HEK293T (cell line): ENCODE measurements around the gene UNC5CL.

Source experiments
- CTCF ChIA-PET: fragments of 350-600 bp; formaldehyde crosslinking; extraction: SDS; loops from one replicate; lab custom pipeline; 2021; ENCODE audit warnings: antibody characterized with exemption, inconsistent platforms; lab: Yijun Ruan, JAX
- POLR2A ChIA-PET: fragments of 350-600 bp; formaldehyde crosslinking; extraction: SDS; loops from one replicate; lab custom pipeline; 2020; ENCODE audit warnings: antibody characterized with exemption, inconsistent platforms; lab: Yijun Ruan, JAX
- DNase-seq: peaks from one replicate; pipeline ENCODE4 v3.0.0; 2012; ENCODE audit warnings: mixed read lengths; ENCODE audit errors: extremely low spot score
- ARNT ChIP-seq: fragments of 450-650 bp; IDR thresholded peaks from 2 replicates; pipeline ENCODE4 v1.6.1; 2017; ENCODE audit warnings: mild to moderate bottlenecking
- BHLHE40 ChIP-seq: fragments of 450-650 bp; IDR thresholded peaks from 2 replicates; pipeline ENCODE4 v1.6.1; 2016; ENCODE audit warnings: mild to moderate bottlenecking, moderate library complexity, borderline replicate concordance
- CTBP1 ChIP-seq: fragments of 450-650 bp; IDR thresholded peaks from 2 replicates; pipeline ENCODE4 v1.6.1; 2016; ENCODE audit warnings: borderline replicate concordance
- ELF4 ChIP-seq: fragments of 450-650 bp; IDR thresholded peaks from 2 replicates; pipeline ENCODE4 v1.6.1; 2017; ENCODE audit warnings: antibody characterized with exemption
- FOXA1 ChIP-seq: fragments of 450-650 bp; IDR thresholded peaks from 2 replicates; pipeline ENCODE4 v1.6.1; 2016; ENCODE audit warnings: mild to moderate bottlenecking
- FOXK2 ChIP-seq: fragments of 450-650 bp; IDR thresholded peaks from 2 replicates; pipeline ENCODE4 v1.6.1; 2016; ENCODE audit warnings: mild to moderate bottlenecking
- FOXM1 ChIP-seq: fragments of 450-650 bp; IDR thresholded peaks from 2 replicates; pipeline ENCODE4 v1.6.1; 2017; ENCODE audit warnings: mild to moderate bottlenecking, borderline replicate concordance
- HDGF ChIP-seq: fragments of 450-650 bp; IDR thresholded peaks from 2 replicates; pipeline ENCODE4 v1.6.1; 2017; ENCODE audit warnings: antibody characterized with exemption, borderline replicate concordance
- L3MBTL2 ChIP-seq: fragments of 450-650 bp; conservative IDR thresholded peaks from 2 replicates; pipeline ENCODE4 v1.6.1; 2016; ENCODE audit warnings: mild to moderate bottlenecking
- LEF1 ChIP-seq: fragments of 450-650 bp; IDR thresholded peaks from 2 replicates; pipeline ENCODE4 v1.6.1; 2017; ENCODE audit warnings: mild to moderate bottlenecking, borderline replicate concordance
- NFRKB ChIP-seq: fragments of 450-650 bp; IDR thresholded peaks from 2 replicates; pipeline ENCODE4 v1.6.1; 2016; ENCODE audit warnings: mild to moderate bottlenecking, moderate library complexity
- SP1 ChIP-seq: fragments of 450-650 bp; IDR thresholded peaks from 2 replicates; pipeline ENCODE4 v1.6.1; 2017
- SUZ12 ChIP-seq: fragments of 450-650 bp; IDR thresholded peaks from 2 replicates; pipeline ENCODE4 v1.6.1; 2016; ENCODE audit warnings: mild to moderate bottlenecking
- TARDBP ChIP-seq: fragments of 450-650 bp; IDR thresholded peaks from 2 replicates; pipeline ENCODE4 v1.6.1; 2016
- ZNF384 ChIP-seq: fragments of 450-650 bp; IDR thresholded peaks from 2 replicates; pipeline ENCODE4 v1.6.1; 2016
- TF ChIP-seq, protein P1 (sequence below): fragments of 450-650 bp; IDR thresholded peaks from 2 replicates; pipeline ENCODE4 v1.6.1; 2016

UNC5CL gene

DNA sequence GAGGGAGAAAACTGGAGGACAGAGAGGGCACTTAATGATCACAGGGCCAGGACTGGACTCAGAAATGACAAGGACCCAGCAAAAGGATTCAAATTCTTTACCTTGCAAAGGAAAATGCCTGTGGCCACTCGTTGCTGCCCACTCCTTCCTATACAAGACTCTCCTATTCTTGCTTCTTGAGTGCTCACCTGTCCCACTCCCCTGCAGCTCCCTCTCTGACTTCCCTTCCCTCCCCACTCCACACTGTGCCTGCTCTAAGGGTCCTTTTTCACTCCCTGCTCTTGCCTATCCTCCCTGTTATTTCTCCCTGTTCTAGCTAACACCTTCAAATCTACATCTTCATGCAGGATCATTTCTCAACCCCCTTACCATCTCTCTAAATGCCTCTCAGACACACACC is 56.1 kb downstream of the UNC5CL start:
- CTCF ChIA-PET = no interaction called here
- no peak for DNase-seq
- POLR2A ChIA-PET = no interaction called here
- TF ChIP-seq, protein P1, sequence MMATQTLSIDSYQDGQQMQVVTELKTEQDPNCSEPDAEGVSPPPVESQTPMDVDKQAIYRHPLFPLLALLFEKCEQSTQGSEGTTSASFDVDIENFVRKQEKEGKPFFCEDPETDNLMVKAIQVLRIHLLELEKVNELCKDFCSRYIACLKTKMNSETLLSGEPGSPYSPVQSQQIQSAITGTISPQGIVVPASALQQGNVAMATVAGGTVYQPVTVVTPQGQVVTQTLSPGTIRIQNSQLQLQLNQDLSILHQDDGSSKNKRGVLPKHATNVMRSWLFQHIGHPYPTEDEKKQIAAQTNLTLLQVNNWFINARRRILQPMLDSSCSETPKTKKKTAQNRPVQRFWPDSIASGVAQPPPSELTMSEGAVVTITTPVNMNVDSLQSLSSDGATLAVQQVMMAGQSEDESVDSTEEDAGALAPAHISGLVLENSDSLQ = no peak
- TF ChIP-seq ZNF384 (no peak), FOXK2 (no peak), HDGF (no peak), SP1 (no peak), TARDBP (no peak), LEF1 (no peak), ARNT (no peak), SUZ12 (no peak), ELF4 (no peak), NFRKB (no peak)

DNA sequence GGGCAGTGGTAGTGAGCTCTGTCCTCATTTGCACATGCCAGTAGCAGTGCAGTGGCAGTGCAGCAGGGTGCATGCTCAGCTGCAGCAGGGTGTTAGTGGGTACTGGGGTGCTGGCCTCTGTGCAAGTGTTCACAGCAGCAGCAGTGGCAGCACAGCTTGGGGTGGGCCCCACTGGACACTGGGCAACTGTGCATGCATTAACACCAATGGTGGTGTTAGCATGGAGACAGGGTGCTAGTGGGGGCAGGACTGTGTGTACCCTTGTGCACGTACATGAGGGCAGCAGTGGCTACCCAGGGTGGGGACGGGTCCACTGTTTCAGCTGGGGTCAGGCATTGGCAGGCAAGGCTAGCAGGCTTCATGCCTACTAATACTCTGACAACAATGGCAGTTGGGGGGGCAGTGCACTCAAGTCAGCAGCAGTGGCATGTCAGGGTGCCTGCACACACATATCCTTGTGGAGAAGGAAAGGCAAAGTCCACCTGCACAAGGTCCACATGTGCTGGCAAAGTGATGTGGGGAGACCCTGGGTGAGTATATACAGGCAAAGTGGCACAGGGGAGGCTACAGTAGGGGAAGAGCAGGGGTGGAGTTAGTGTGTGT is 60.2 kb downstream of the UNC5CL start:
- ChIA-PET CTCF (no interaction called here), POLR2A (no interaction called here)
- TF ChIP-seq ELF4 = no peak
- no peak for TF ChIP-seq FOXK2
- TF ChIP-seq BHLHE40 = no peak
- no peak for TF ChIP-seq FOXM1
- no peak for DNase-seq

DNA sequence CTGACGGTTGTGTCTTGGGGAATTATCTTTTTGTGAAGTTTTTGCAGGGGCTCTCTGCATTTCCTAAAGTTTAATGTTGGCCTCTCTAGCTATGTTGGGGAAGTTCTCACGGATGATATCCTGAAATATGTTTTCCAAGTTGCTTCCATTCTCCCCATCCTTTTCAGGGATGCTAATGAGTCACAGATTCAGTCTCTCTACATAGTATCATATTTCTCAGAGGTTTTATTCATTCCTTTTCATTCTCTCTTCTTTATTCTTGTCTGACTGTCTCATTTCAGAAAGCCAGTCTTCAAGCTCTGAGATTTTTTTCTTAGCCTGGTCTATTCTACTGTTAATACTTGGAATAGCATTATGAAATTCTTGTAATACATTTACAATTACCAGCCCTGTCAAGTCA is 61.3 kb downstream of the UNC5CL start:
- CTCF ChIA-PET = no interaction called here
- POLR2A ChIA-PET = no interaction called here
- DNase-seq = no peak
- no peak for TF ChIP-seq FOXK2
- no peak for TF ChIP-seq LEF1
- TF ChIP-seq TARDBP = no peak
- no peak for TF ChIP-seq ARNT
- no peak for TF ChIP-seq ELF4
- no peak for TF ChIP-seq NFRKB
- no peak for TF ChIP-seq SUZ12
- no peak for TF ChIP-seq L3MBTL2
- no peak for TF ChIP-seq ZNF384
- no peak for TF ChIP-seq FOXM1
- no peak for TF ChIP-seq CTBP1
- no peak for TF ChIP-seq SP1
- TF ChIP-seq FOXA1 = no peak
- TF ChIP-seq, protein P1 = no peak
- TF ChIP-seq HDGF = no peak
- no peak for TF ChIP-seq BHLHE40

GRCh38 chr6:40977085-40977484 is 61.9 kb downstream of the UNC5CL start:
- DNase-seq = no peak
- POLR2A ChIA-PET = no interaction called here
- CTCF ChIA-PET = no interaction called here
- TF ChIP-seq ARNT = no peak
- no peak for TF ChIP-seq ELF4
- no peak for TF ChIP-seq HDGF
- TF ChIP-seq, protein P1 = no peak
